ENCODE results near the gene USF1.
"Not testable (repeated sequence)": the region's sequence is repeated elsewhere in the genome, so short reads cannot be mapped to it uniquely, and the experiment has no call there.

Gene USF1

GRCh38 chr1:161000736-161001480, 44.9 kb downstream of the USF1 start:
- no peak overlapping the region for H3K4me2 ChIP-seq
- no peak overlapping the region; a peak in 1 of 22 replicates for H3K9ac ChIP-seq
- H3K36me3 ChIP-seq: peaks cover 40 to 71% (median 46%) of the 10 kb centered on the region in 11 experiments
- H3K4me3 ChIP-seq: no peak overlapping the region
- H3K4me1 ChIP-seq: peaks cover 0 to 30% (median 7%) of the 10 kb centered on the region in 10 experiments; a peak in 11 of 20 replicates
- H4K20me1 ChIP-seq: peaks cover 0 to 31% (median 0%) of the 10 kb centered on the region in 11 experiments; a peak in 4 of 22 replicates
- no peaks in the 10 kb centered on the region for H3K9me3 ChIP-seq (replicated peaks in 1 of 11)
- no peaks in the 10 kb centered on the region for H3K27me3 ChIP-seq
- peak overlapping the region in 4 of 11 experiments; percentile 5 to 18 (median 8); a peak in 2 of 22 replicates for H3K27ac ChIP-seq
- no peak for TF ChIP-seq Cebpa-rat (IDR thresholded peaks at IDR 0.05)

GRCh38 chr1:160999376-160999775, 46.4 kb downstream of the USF1 start:
- no peak overlapping the region for H3K4me2 ChIP-seq
- H3K4me1 ChIP-seq: peaks cover 0 to 36% (median 7%) of the 10 kb centered on the region in 10 experiments; a peak in 12 of 20 replicates
- no peak overlapping the region for H3K4me3 ChIP-seq
- H3K27ac ChIP-seq: peak overlapping the region in 4 of 11 experiments; percentile 3 to 55 (median 36); a peak in 2 of 22 replicates
- no peak for TF ChIP-seq Cebpa-rat (IDR thresholded peaks at IDR 0.05)
- no peaks in the 10 kb centered on the region for H3K27me3 ChIP-seq
- peaks cover 0 to 21% (median 0%) of the 10 kb centered on the region in 11 experiments; a peak in 4 of 22 replicates for H4K20me1 ChIP-seq
- peak overlapping the region in 2 of 11 experiments; percentile 2 to 26; a peak in 1 of 22 replicates for H3K9ac ChIP-seq
- H3K9me3 ChIP-seq (replicated peaks in 1 of 11): no peaks in the 10 kb centered on the region
- peaks cover 39 to 64% (median 46%) of the 10 kb centered on the region in 11 experiments for H3K36me3 ChIP-seq

DNA sequence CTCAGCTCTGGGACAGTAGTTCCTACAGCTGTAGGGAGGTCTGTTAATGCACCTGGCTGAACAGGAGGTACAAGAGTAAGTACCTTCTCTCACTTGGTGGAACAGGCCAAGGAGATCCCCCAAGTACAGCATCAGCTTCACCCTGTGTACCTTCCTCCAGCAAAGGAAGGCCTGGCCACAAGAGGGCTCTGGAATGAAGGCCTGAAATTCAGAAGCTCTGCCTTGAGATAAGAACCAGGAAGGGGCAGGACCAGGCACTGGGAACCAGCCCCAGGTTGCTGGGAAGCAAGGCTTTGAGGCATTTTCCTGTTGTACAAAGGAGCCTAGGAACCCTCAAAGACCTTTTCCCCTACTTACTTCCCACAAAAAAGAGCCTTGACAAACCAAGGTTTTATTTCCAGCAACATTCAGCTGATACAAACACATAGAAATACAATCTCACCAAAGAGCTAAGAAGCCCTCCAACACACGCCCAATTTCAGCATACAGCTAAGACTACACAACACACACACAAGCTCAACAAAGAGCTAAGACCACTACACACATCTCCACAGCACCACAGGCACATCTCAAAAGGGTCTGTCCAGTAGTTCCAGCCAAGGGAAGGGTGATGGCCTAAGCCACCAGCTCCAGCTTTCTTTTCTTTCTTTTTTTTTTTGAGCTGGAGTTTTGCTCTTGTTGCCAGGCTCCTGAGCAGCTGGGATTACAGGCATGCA, 48.3 kb downstream of the USF1 start:
- Histone ChIP-seq H3K9me3 (replicated peaks in 1 of 11) (no peaks in the 10 kb centered on the region), H3K4me3 (no peak overlapping the region), H3K27me3 (no peaks in the 10 kb centered on the region), H4K20me1 (peaks cover 0 to 14% (median 0%) of the 10 kb centered on the region in 11 experiments; a peak in 3 of 22 replicates), H3K36me3 (peaks cover 37 to 61% (median 46%) of the 10 kb centered on the region in 11 experiments), H3K4me2 (peak overlapping the region in 4 of 11 experiments; percentile 16 to 49 (median 32); a peak in 7 of 22 replicates), H3K9ac (peak overlapping the region in 6 of 11 experiments; percentile 1 to 33 (median 18); a peak in 5 of 22 replicates), H3K27ac (peak overlapping the region; percentile 26 to 65 (median 50); a peak in 18 of 22 replicates), H3K4me1 (peaks cover 0 to 37% (median 7%) of the 10 kb centered on the region in 10 experiments; a peak in 12 of 20 replicates)
- no peak for TF ChIP-seq Cebpa-rat (IDR thresholded peaks at IDR 0.05)

DNA sequence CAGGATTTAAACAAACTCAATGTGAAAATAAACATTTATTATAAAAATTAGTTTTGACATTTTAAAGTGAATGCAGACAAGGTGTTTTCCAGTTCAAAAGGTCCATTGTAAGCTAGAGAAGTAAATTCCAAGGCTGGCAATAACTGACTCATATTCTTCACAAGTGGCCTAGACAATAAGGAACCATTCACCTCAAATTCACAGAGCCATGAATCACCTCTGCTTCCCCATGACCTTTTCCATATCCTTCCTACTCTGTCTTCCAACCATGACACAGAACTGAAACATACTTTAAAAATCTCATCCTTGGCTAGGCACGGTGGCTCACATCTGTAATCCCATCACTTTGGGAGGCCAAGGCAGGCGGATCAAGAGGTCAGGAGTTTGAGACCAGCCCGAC, 49.6 kb downstream of the USF1 start:
- peak overlapping the region in 1 of 11 experiments; percentile 42; a peak in 2 of 22 replicates for H3K9ac ChIP-seq
- H3K4me3 ChIP-seq: no peak overlapping the region
- no peaks in the 10 kb centered on the region for H3K27me3 ChIP-seq
- no peaks in the 10 kb centered on the region for H3K9me3 ChIP-seq (replicated peaks in 1 of 11)
- H3K4me1 ChIP-seq: peaks cover 0 to 37% (median 7%) of the 10 kb centered on the region in 10 experiments; a peak in 12 of 20 replicates
- TF ChIP-seq Cebpa-rat (IDR thresholded peaks at IDR 0.05): no peak
- H3K36me3 ChIP-seq: peaks cover 34 to 53% (median 41%) of the 10 kb centered on the region in 11 experiments
- H4K20me1 ChIP-seq: peaks cover 0 to 3% (median 0%) of the 10 kb centered on the region in 11 experiments; a peak in 3 of 22 replicates
- H3K4me2 ChIP-seq: peak overlapping the region in 2 of 11 experiments; percentile 19 to 20; a peak in 2 of 22 replicates
- H3K27ac ChIP-seq: no peak overlapping the region

DNA sequence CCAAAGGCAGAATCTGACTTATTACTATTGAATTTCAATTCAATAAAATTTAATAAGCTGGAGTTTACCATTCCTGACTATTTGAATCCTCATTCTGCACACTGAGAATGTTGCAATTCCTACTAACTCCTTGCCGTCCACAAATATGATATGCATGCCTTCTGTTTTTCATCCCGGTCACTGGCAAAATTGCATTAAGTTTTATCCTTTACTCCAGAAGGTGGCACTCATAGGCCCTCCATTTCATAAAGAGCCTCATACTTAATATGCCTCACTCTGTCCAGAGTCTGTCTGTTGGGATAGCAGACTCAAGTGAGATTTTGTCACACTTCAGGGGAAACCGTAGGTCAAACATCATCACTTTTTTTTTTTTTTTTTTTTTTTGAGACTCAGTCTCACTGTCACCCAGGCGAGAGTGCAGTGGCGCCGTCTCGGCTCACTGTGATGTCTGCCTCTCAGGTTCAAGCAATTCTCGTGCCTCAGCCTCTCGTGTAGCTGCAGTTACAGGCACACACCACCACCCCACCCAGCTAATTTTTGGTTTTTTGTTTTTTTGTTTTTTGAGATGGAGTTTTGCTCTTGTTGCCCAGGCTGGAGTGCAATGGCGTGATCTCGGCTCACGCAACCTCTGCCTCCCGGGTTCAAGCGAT, 52.1 kb downstream of the USF1 start:
- TF ChIP-seq Cebpa-rat (IDR thresholded peaks at IDR 0.05): no peak
- Histone ChIP-seq H3K36me3 (peaks cover 9 to 28% (median 16%) of the 10 kb centered on the region in 11 experiments), H3K27ac (no peak overlapping the region), H3K4me1 (peaks cover 0 to 37% (median 11%) of the 10 kb centered on the region in 10 experiments; a peak in 12 of 20 replicates), H3K9ac (no peak overlapping the region; a peak in 1 of 22 replicates), H3K27me3 (no peaks in the 10 kb centered on the region), H4K20me1 (no peaks in the 10 kb centered on the region; a peak in 1 of 22 replicates), H3K4me2 (no peak overlapping the region), H3K9me3 (replicated peaks in 1 of 11) (no peaks in the 10 kb centered on the region), H3K4me3 (no peak overlapping the region)

DNA sequence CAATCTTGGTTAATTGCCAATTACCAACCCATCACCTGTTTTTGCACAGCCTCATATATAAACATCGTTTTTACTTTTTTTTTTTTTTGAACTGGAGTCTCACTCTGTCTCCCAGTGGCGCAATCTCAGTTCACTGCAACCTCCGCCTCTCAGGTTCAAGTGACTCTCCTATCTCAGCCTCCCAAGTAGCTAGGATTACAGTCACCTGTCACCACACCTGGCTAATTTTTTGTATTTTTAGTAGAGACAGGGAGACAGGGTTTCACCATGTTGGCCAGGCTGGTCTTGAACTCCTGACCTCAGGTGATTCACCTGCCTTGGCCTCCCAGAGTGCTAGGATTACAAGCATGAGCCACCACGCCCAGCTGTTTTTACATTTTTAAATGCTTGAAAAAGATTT, 53.7 kb downstream of the USF1 start:
- H3K4me3 ChIP-seq; H3K4me2 ChIP-seq; H3K9ac ChIP-seq; H3K27ac ChIP-seq; H3K27me3 ChIP-seq; H3K9me3 ChIP-seq (replicated peaks in 1 of 11); H4K20me1 ChIP-seq: not testable (repeated sequence)
- Histone ChIP-seq H3K4me1 (peaks cover 0 to 24% (median 6%) of the 10 kb centered on the region in 10 experiments; a peak in 9 of 20 replicates), H3K36me3 (peaks cover 0 to 15% (median 6%) of the 10 kb centered on the region in 11 experiments; a peak in 4 of 22 replicates)
